MG63 (cell line): Measurements from ENCODE around the gene INPP5D. TPM values are rescaled to one million over a fixed set of nuclear protein-coding genes. Genes with fewer than 3 reads are reported as not detected.
"Not testable (repeated sequence)": the region's sequence is repeated elsewhere in the genome, so short reads cannot be mapped to it uniquely, and the experiment has no call there.

Source experiments
- DNase-seq: peaks from one replicate; pipeline ENCODE4 v3.0.0-alpha.2; 2020
- H3K27me3 ChIP-seq: fragments of 250-450 bp; sonication (Bioruptor Pico); 2 replicates; pipeline ENCODE4 v1.5.1; 2020; ENCODE audit warnings: mild to moderate bottlenecking, moderate library complexity
- H3K36me3 ChIP-seq: fragments of 250-450 bp; sonication (Bioruptor Pico); 2 replicates; pipeline ENCODE4 v1.5.1; 2020; ENCODE audit warnings: mild to moderate bottlenecking, moderate library complexity
- H3K4me3 ChIP-seq: fragments of 250-450 bp; sonication (Bioruptor Pico); 2 replicates; pipeline ENCODE4 v1.5.1; 2020; ENCODE audit warnings: mild to moderate bottlenecking, moderate library complexity
- H3K9me3 ChIP-seq: fragments of 250-450 bp; sonication (Bioruptor Pico); 2 replicates; pipeline ENCODE4 v1.5.1; 2020; ENCODE audit warnings: mild to moderate bottlenecking, moderate library complexity
- total RNA-seq: library from RNA; depleted of rRNA; stranded (reverse); fragments of >200 nt; shearing (Covaris generic); gene quantifications from 2 replicates; pipeline ENCODE4 v1.2.3, GENCODE V29; 2014; ENCODE audit warnings: low replicate concordance

The INPP5D gene
- total RNA-seq, 1 experiment from 2014 or later: not detected

- Histone ChIP-seq H3K27me3 (no peaks in the 10 kb centered on the region), H3K4me3 (no peak overlapping the region), H3K36me3 (no peaks in the 10 kb centered on the region), H3K9me3 (no peaks in the 10 kb centered on the region)
- peak; percentile 48 for DNase-seq
These were observed 119.1 kb downstream of the INPP5D start for GRCh38 chr2:233178994-233179847.

DNA sequence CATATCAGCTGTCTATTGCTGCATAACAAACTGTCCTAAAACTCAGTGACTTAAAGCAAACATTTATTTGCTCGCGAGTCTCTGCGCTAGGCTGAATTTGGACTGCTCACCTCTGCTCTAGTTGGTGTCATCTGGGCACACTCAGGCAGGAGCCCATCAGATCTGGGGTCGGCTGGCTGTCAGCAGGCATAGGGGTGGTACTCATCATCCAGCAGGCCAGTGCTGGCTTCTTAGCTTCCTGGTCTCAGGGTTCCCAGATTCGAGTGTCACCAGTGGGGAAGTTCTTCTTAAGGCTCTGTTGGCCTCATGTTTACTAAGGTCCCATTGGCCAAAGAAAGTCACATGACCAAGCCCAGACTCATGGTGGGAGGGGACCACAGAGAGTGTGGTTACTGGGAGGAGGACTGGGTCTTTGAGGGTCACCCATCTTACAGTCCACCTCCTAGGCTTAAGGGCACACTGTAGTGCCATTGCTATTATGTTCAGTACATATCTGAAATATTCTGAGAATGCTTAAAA lies 119.8 kb downstream of the INPP5D start:
- H3K4me3 ChIP-seq: no peak overlapping the region
- H3K9me3 ChIP-seq: no peaks in the 10 kb centered on the region
- H3K36me3 ChIP-seq: no peaks in the 10 kb centered on the region
- DNase-seq: no peak
- H3K27me3 ChIP-seq: no peaks in the 10 kb centered on the region

DNA sequence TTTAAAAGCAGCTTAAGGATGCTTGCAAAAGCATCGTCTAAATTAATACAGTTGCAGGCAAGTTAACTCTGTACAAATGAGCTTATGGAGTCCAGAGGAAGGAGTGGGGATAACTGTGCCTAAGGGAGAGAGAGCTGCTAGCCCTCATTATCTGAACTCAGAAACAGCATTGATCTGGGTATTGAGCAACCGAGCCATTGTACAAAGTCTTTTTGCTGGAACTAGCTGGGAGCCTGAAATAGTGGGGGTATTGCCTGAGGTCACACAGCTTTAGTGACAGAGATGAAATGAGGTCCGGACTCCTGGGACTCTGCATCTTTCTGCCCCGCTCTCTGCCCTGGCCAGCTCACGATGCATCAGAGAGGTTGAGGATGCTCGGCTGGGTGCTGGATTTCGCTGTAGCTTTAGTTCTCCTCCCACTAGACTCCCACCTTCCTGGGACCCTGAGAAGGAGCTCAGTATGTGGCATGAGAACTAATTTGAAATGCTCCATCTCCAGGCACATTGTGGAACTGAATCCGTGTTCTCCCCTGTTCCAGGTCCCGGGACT lies 123.8 kb downstream of the INPP5D start:
- Histone ChIP-seq H3K27me3 (no peaks in the 10 kb centered on the region), H3K4me3 (no peak overlapping the region), H3K9me3 (no peaks in the 10 kb centered on the region), H3K36me3 (no peaks in the 10 kb centered on the region)
- no peak for DNase-seq

GRCh38 chr2:233184669-233185068 lies 124.5 kb downstream of the INPP5D start:
- Histone ChIP-seq H3K27me3 (no peaks in the 10 kb centered on the region), H3K36me3 (no peaks in the 10 kb centered on the region), H3K9me3 (no peaks in the 10 kb centered on the region), H3K4me3 (no peak overlapping the region)
- peak; percentile 22 for DNase-seq

- no peak for DNase-seq
- H3K4me3 ChIP-seq: no peak overlapping the region
- H3K27me3 ChIP-seq: no peaks in the 10 kb centered on the region
- no peaks in the 10 kb centered on the region for H3K36me3 ChIP-seq
- no peaks in the 10 kb centered on the region for H3K9me3 ChIP-seq
These were observed 125.2 kb downstream of the INPP5D start for GRCh38 chr2:233185330-233185729.

DNA sequence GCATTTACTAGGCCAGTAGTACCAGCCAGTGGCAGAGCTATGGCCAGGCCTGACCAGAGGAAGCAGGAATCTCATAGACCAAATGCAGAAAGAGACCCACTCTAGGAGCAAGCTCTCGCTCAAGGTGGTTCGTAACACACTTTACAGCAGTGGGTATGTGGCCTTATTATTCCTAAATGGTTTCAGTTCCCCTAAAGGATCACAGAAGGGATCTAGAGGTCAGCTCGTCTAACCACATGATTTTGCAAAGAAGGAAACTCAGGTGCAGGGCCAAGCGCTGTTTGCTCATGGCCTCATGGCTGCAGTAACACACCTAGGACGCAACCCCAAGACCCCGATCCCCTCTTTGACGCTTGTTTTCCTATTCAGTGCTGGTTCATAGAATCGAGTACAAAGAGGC lies 125.8 kb downstream of the INPP5D start:
- no peak for DNase-seq
- Histone ChIP-seq H3K4me3 (no peak overlapping the region), H3K9me3 (no peaks in the 10 kb centered on the region), H3K27me3 (no peaks in the 10 kb centered on the region), H3K36me3 (no peaks in the 10 kb centered on the region)

DNA sequence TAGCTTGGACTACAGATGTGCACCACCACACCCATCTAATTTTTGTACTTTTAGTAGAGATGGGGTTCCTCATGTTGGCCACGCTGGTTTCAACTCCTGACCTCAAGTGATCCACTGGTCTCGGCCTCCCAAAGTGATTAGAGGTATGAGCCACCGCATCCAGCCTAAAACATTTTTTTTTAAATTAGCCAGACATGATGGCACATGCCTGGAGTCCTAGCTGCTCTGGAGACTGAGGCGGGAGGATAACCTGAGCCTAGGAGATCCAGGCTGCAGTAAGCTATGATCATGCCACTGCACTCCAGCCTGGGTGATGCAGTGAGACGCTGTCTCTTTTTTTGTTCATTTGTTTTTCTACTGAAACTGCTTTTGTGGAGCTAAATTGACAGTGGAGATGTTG lies 126.7 kb downstream of the INPP5D start:
- no peak overlapping the region for H3K4me3 ChIP-seq
- DNase-seq: no peak
- H3K9me3 ChIP-seq: no peaks in the 10 kb centered on the region
- H3K36me3 ChIP-seq: no peaks in the 10 kb centered on the region
- H3K27me3 ChIP-seq: no peaks in the 10 kb centered on the region

DNA sequence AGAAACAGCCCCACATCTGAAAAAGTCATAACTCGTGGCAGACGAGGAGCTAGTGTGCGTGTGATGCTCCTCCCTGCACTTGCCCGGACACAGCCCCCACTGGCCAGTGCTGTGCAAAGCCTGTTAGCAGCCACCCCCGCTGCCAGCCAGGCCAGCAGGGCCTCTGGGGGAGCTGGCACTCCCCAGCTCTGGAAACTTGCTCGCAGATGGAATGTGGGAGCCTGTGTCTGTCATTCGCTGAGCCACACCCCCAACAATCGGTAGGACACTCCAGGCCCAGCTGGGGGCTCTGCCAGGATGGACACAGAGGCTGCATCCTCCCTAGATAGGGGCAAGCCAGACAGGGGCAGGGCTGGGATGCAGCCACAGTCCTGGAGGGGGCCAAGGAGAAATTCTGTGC lies 128.9 kb downstream of the INPP5D start:
- Histone ChIP-seq H3K9me3 (no peaks in the 10 kb centered on the region), H3K27me3 (no peaks in the 10 kb centered on the region), H3K36me3 (no peaks in the 10 kb centered on the region), H3K4me3 (no peak overlapping the region)
- DNase-seq: no peak

- not testable (repeated sequence) for H3K9me3 ChIP-seq, H3K4me3 ChIP-seq, H3K36me3 ChIP-seq, DNase-seq, H3K27me3 ChIP-seq
These were observed 130.9 kb downstream of the INPP5D start for GRCh38 chr2:233191016-233191415.

DNA sequence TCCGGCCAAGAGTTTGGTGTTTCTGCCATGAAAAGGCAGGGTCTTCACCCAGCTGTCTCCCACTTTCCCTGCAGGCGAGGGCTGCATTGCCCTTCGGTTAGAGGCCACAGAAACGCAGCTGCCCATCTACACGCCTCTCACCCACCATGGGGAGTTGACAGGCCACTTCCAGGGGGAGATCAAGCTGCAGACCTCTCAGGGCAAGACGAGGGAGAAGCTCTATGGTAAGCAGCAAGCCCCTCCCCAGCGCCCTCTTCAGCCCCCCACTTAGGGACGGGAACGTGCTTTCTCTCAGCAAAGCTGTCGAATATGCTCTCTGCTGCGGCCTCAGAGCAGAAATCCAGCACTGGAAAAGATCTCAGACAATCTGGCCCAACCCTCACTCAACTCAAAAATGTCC lies 133.6 kb downstream of the INPP5D start:
- no peak overlapping the region for H3K4me3 ChIP-seq
- H3K27me3 ChIP-seq: no peaks in the 10 kb centered on the region
- no peaks in the 10 kb centered on the region for H3K9me3 ChIP-seq
- H3K36me3 ChIP-seq: no peaks in the 10 kb centered on the region
- DNase-seq: no peak

- H3K4me3 ChIP-seq: no peak overlapping the region
- no peaks in the 10 kb centered on the region for H3K27me3 ChIP-seq
- no peaks in the 10 kb centered on the region for H3K9me3 ChIP-seq
- no peak for DNase-seq
- H3K36me3 ChIP-seq: no peaks in the 10 kb centered on the region
These were observed 134.9 kb downstream of the INPP5D start for GRCh38 chr2:233195027-233195426.

- H3K36me3 ChIP-seq: no peaks in the 10 kb centered on the region
- H3K4me3 ChIP-seq: no peak overlapping the region
These were observed 136.9 kb downstream of the INPP5D start for GRCh38 chr2:233197022-233197421.

DNA sequence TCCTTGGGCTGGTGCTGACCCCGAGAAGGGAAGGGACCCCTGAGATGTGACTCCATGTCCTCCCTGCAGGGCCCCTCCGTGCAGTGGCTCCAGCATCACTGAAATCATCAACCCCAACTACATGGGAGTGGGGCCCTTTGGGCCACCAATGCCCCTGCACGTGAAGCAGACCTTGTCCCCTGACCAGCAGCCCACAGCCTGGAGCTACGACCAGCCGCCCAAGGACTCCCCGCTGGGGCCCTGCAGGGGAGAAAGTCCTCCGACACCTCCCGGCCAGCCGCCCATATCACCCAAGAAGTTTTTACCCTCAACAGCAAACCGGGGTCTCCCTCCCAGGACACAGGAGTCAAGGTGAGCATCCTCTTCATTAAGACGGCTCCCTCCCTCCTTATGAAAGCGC lies 137.9 kb downstream of the INPP5D start:
- no peaks in the 10 kb centered on the region for H3K27me3 ChIP-seq
- H3K4me3 ChIP-seq: no peak overlapping the region
- H3K36me3 ChIP-seq: no peaks in the 10 kb centered on the region
- no peaks in the 10 kb centered on the region for H3K9me3 ChIP-seq
- no peak for DNase-seq

More at GRCh38 chr2:233197022-233197421, 136.9 kb downstream of the INPP5D start:
- no peak for DNase-seq
- Histone ChIP-seq H3K9me3 (no peaks in the 10 kb centered on the region), H3K27me3 (no peaks in the 10 kb centered on the region)

GRCh38 chr2:233199870-233200269 lies 139.7 kb downstream of the INPP5D start:
- no peaks in the 10 kb centered on the region for H3K9me3 ChIP-seq
- no peak overlapping the region for H3K4me3 ChIP-seq
- H3K36me3 ChIP-seq: no peaks in the 10 kb centered on the region
- no peaks in the 10 kb centered on the region for H3K27me3 ChIP-seq
- no peak for DNase-seq

DNA sequence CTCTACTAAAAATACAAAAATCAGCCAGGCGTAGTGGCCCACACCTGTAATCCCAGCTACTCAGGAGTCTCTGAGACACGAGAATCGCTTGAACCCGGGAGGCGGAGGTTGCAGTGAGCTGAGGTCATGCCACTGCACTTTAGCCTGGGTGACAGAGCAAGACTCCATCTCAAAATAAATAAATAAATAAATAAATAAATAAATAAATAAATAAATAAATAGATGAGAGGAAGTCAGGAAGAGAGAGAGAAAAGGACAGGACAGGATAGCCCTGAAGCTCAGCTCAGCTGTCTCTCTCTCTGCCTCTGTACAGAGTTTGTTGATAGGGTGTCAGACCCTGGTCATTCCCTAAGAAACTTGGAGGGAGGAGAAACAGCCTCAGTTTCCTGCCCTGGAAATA lies 140.6 kb downstream of the INPP5D start:
- DNase-seq, H3K27me3 ChIP-seq, H3K9me3 ChIP-seq, H3K36me3 ChIP-seq, H3K4me3 ChIP-seq: not testable (repeated sequence)

DNA sequence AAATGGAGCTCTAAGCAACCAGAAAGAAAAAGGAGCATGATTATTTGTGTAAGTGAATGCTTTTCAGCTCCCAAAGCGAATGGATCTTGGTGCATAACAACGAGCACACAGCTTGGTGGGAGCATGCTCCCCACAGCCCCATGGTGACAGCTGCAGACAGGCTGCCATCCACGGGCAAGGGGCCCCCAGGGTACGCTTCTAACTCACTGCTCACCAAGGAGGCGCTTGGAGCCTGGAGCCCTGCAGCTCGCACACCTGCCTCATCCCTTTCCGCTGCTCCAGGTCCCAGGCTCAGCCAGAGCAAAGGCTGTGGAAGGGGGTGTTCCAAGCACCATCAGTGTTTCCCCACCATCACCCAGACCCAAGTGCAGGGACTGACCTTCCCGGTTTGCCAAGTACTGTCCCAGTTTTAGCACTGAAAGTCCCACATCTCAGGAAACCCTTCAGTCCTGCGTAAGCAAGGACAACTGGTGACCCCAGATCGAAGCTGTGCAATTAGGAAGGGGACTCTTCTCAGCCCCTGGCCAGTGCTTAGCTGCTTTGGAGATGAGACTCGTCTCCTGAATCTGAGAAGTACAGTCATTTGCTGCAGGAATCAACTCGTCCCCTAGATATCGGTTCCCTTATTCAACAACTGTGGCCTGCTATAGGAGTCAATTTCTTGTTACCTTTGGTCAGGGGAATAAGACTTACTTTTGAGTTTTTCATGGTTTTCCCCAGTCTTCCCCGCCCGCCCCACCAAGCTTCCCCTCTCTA lies 141.3 kb downstream of the INPP5D start:
- no peaks in the 10 kb centered on the region for H3K9me3 ChIP-seq
- no peak overlapping the region for H3K4me3 ChIP-seq
- DNase-seq: no peak
- no peaks in the 10 kb centered on the region for H3K27me3 ChIP-seq
- no peaks in the 10 kb centered on the region for H3K36me3 ChIP-seq

- DNase-seq: no peak
- Histone ChIP-seq H3K4me3 (no peak overlapping the region), H3K27me3 (no peaks in the 10 kb centered on the region), H3K36me3 (no peaks in the 10 kb centered on the region), H3K9me3 (no peaks in the 10 kb centered on the region)
These were observed 142.4 kb downstream of the INPP5D start for GRCh38 chr2:233202531-233202944.
